HepG2 (cell line): ENCODE measurements around the gene RBMS2. TPM values are rescaled to one million over a fixed set of nuclear protein-coding genes. Genes with fewer than 3 reads are reported as not detected.

Experiments used
- ARID2 ChIP-seq: sonication (generic); formaldehyde crosslinking; IDR thresholded peaks from 2 replicates; pipeline ENCODE4 v1.8.1; 2022; ENCODE audit warnings: mild to moderate bottlenecking, missing genetic modification reagents, borderline replicate concordance
- CBX5 ChIP-seq: sonication (generic); formaldehyde crosslinking; IDR thresholded peaks from 2 replicates; pipeline ENCODE4 v1.4.0; 2020; ENCODE audit warnings: missing genetic modification reagents, borderline replicate concordance
- CCDC6 ChIP-seq: sonication (generic); formaldehyde crosslinking; IDR thresholded peaks from 2 replicates; pipeline ENCODE4 v1.8.1; 2022; ENCODE audit warnings: mild to moderate bottlenecking, missing genetic modification reagents, moderate library complexity
- ETV6 ChIP-seq: sonication (generic); formaldehyde crosslinking; conservative IDR thresholded peaks from 2 replicates; pipeline ENCODE4 v1.4.0; 2020; ENCODE audit warnings: missing genetic modification reagents
- FOXA1 ChIP-seq, 2 experiments: fragments of 450-650 bp in 1 of 2; sonication (generic) in 1 of 2; formaldehyde crosslinking in 1 of 2; IDR thresholded peaks; 2 replicates each; pipeline versions ENCODE4 v1.4.0 to v1.6.1; 2016 to 2020; ENCODE audit warnings: missing genetic modification reagents in 1 of 2
- HOXA7 ChIP-seq: sonication (generic); formaldehyde crosslinking; IDR thresholded peaks from 2 replicates; pipeline ENCODE4 v1.8.1; 2022; ENCODE audit warnings: mild to moderate bottlenecking, missing genetic modification reagents, moderate library complexity
- LCORL ChIP-seq, 2 experiments: fragments of 450-650 bp in 1 of 2; sonication (generic) in 1 of 2; formaldehyde crosslinking in 1 of 2; IDR thresholded peaks; 2 replicates each; pipeline versions ENCODE4 v1.5.0 to v1.6.1; 2017 to 2020; ENCODE audit warnings: antibody characterized with exemption in 1 of 2, missing genetic modification reagents in 1 of 2
- NFRKB ChIP-seq: fragments of 450-650 bp; IDR thresholded peaks from 2 replicates; pipeline ENCODE4 v1.6.1; 2017
- RBM39 ChIP-seq: fragments of 200-400 bp; formaldehyde crosslinking; IDR thresholded peaks from one replicate; pipeline ENCODE4 v1.6.1; 2018; ENCODE audit warnings: antibody characterized with exemption, mild to moderate bottlenecking, low read depth, low read length; ENCODE audit not compliant: poor library complexity, severe bottlenecking
- RFX5 ChIP-seq: IDR thresholded peaks from 2 replicates; pipeline ENCODE4 v1.6.1; 2011; ENCODE audit warnings: low read depth, low read length, improper control_type of control experiment
- SMARCC2 ChIP-seq: fragments of 450-650 bp; IDR thresholded peaks from 2 replicates; pipeline ENCODE4 v1.6.1; 2017; ENCODE audit warnings: antibody characterized with exemption, mild to moderate bottlenecking
- SMC3 ChIP-seq: IDR thresholded peaks from 2 replicates; pipeline ENCODE4 v1.6.1; 2011; ENCODE audit warnings: low read length, improper control_type of control experiment
- STAT6 ChIP-seq: sonication (generic); formaldehyde crosslinking; IDR thresholded peaks from 2 replicates; pipeline ENCODE4 v1.4.0; 2020; ENCODE audit warnings: missing genetic modification reagents, mild to moderate bottlenecking, borderline replicate concordance
- THAP11 ChIP-seq: IDR thresholded peaks from 2 replicates; pipeline ENCODE4 v1.6.1; 2016; ENCODE audit warnings: missing biosample characterization, missing genetic modification reagents
- TSC22D2 ChIP-seq: sonication (generic); formaldehyde crosslinking; IDR thresholded peaks from 2 replicates; pipeline ENCODE4 v1.5.1; 2020; ENCODE audit warnings: missing genetic modification reagents, mild to moderate bottlenecking, borderline replicate concordance
- U2AF1 ChIP-seq: fragments of 200-400 bp; formaldehyde crosslinking; optimal IDR thresholded peaks from 2 replicates; pipeline ENCODE3; 2017; ENCODE audit warnings: mild to moderate bottlenecking, low read depth, low read length
- U2AF2 ChIP-seq: fragments of 200-400 bp; formaldehyde crosslinking; IDR thresholded peaks from 2 replicates; pipeline ENCODE4 v1.6.1; 2017; ENCODE audit warnings: low read depth, mild to moderate bottlenecking, low read length
- ZFP41 ChIP-seq: sonication (generic); formaldehyde crosslinking; IDR thresholded peaks from 2 replicates; pipeline ENCODE4 v1.4.0; 2020; ENCODE audit warnings: mild to moderate bottlenecking, missing genetic modification reagents, borderline replicate concordance
- ZFP90 ChIP-seq: sonication (generic); formaldehyde crosslinking; IDR thresholded peaks from 2 replicates; pipeline ENCODE4 v1.8.0; 2022; ENCODE audit warnings: missing genetic modification reagents, mild to moderate bottlenecking, inconsistent platforms, borderline replicate concordance
- ZKSCAN5 ChIP-seq: sonication (generic); formaldehyde crosslinking; IDR thresholded peaks from 2 replicates; pipeline ENCODE4 v1.5.1; 2020; ENCODE audit warnings: mild to moderate bottlenecking, missing genetic modification reagents
- ZNF263 ChIP-seq: sonication (generic); formaldehyde crosslinking; IDR thresholded peaks from 2 replicates; pipeline ENCODE4 v1.4.0; 2020; ENCODE audit warnings: missing genetic modification reagents
- ZNF546 ChIP-seq: sonication (generic); formaldehyde crosslinking; conservative IDR thresholded peaks from 2 replicates; pipeline ENCODE4 v1.8.1; 2023; ENCODE audit warnings: mild to moderate bottlenecking, missing genetic modification reagents
- ZNF550 ChIP-seq: sonication (generic); formaldehyde crosslinking; IDR thresholded peaks from 2 replicates; pipeline ENCODE4 v1.4.0; 2020; ENCODE audit warnings: mild to moderate bottlenecking, missing genetic modification reagents, borderline replicate concordance
- polyA plus RNA-seq, 8 experiments: library from polyadenylated mRNA; depleted of rRNA in 3 of 8; stranded (reverse) in 7 of 8; unstranded in 1 of 8; fragments of >200 nt; fragmentation: Illumina TruSeq in 4 of 8; extraction: Trizol in 4 of 8; gene quantifications; 2 replicates each; pipeline versions ENCODE4 v1.2.1 to v1.2.3, GENCODE V29; 2011 to 2016; ENCODE audit warnings: low read depth in 4 of 8, missing spikeins in 1 of 8, mixed read lengths in 1 of 8; ENCODE audit not compliant: insufficient read depth in 1 of 8
- total RNA-seq, 5 experiments: library from RNA; depleted of rRNA; stranded (reverse); fragments of >200 nt; fragmentation: Illumina TruSeq; extraction: Trizol; gene quantifications; 2 replicates each; pipeline ENCODE4 v1.2.3, GENCODE V29; 2016; ENCODE audit warnings: low read depth in 1 of 5
- TF ChIP-seq, protein P1 (sequence below): sonication (generic); formaldehyde crosslinking; IDR thresholded peaks from 2 replicates; pipeline ENCODE4 v1.4.0; 2020; ENCODE audit warnings: mild to moderate bottlenecking, missing genetic modification reagents
- TF ChIP-seq, protein P2 (sequence below): sonication (generic); formaldehyde crosslinking; IDR thresholded peaks from 2 replicates; pipeline ENCODE4 v1.4.0; 2020; ENCODE audit warnings: low read depth, mild to moderate bottlenecking, missing genetic modification reagents

Gene RBMS2
- total and polyA plus RNA-seq, 2 of the 13 experiments (the other 11 are each of a cell fraction or from before 2014, with no cell fraction given), result 0.53 to 7.4 TPM

DNA sequence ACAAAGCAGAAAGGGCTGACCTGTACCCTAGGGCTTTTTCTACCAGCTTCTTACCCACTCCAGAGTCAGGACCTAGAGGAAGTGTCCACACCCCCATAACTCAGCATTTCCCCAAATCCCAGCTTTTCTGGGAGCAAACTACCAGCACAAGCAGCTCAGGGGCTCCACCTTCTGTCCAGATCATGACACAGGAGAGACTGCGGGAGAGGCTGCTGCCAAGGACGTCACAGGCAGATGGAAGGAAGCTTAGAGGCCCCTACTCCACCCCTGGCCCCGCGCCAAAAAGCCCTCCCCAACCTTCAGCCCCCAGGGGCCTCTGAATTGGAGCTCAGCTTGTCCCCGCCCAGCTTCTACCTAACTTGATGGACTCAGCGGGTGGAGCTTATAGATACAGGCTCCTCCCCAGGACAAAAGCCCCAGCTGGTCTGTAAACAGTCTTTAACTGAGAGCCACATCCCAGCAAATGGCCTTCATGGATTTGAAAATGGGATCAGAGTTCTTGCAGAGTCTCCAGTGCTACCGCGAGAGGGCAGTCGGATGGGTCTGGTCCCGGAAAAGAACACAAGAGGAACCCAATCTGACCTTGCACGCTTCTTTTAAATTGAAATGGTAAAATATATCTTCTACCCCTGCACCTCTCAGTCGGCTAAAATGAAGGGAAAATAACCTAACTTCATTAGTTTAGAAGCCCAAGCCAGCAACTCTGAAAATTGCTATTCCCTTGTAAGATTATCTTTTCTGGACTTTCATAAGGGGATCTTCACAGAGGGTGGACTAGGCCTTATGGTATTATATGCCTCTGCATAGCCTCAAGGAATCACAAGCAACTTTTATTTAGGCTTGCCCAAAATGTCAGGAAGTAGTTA lies 115.3 kb downstream of the RBMS2 start (continued):
- TF ChIP-seq ZFP41 (CRISPR knock-in tag) (no peak), LCORL (IDR thresholded peaks at IDR 0.05) (peak; percentile 73), LCORL (CRISPR knock-in tag; IDR thresholded peaks at IDR 0.05) (peak; percentile 55; the same call in 1 of the 2 replicates), RFX5 (no peak), U2AF2 (no peak), ZNF263 (CRISPR knock-in tag) (peak; percentile 20; the same call in 1 of the 2 replicates), HOXA7 (no peak), ETV6 (0 out of 2 replicates have a peak, but pooled peaks have one; percentile 36), TSC22D2 (CRISPR knock-in tag) (peak; percentile 60; the same call in 1 of the 2 replicates), ARID2 (CRISPR knock-in tag) (no peak), ZFP90 (CRISPR knock-in tag) (peak; percentile 61; the same call in 1 of the 2 replicates), THAP11 (CRISPR knock-in tag) (peak; percentile 83), SMARCC2 (no peak), ZKSCAN5 (no peak), ZNF546 (no peak), FOXA1 (IDR thresholded peaks at IDR 0.05) (no peak), FOXA1 (CRISPR knock-in tag; IDR thresholded peaks at IDR 0.05) (peak; percentile 81), U2AF1 (peak; percentile 77), SMC3 (peak; percentile 54), NFRKB (no peak), ZNF550 (CRISPR knock-in tag) (no peak), CCDC6 (CRISPR knock-in tag) (peak; percentile 24; the same call in 1 of the 2 replicates), STAT6 (CRISPR knock-in tag) (peak; percentile 57; the same call in 1 of the 2 replicates), CBX5 (CRISPR knock-in tag) (no peak), RBM39 (no peak)
- TF ChIP-seq, protein P1, sequence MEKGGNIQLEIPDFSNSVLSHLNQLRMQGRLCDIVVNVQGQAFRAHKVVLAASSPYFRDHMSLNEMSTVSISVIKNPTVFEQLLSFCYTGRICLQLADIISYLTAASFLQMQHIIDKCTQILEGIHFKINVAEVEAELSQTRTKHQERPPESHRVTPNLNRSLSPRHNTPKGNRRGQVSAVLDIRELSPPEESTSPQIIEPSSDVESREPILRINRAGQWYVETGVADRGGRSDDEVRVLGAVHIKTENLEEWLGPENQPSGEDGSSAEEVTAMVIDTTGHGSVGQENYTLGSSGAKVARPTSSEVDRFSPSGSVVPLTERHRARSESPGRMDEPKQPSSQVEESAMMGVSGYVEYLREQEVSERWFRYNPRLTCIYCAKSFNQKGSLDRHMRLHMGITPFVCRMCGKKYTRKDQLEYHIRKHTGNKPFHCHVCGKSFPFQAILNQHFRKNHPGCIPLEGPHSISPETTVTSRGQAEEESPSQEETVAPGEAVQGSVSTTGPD (CRISPR knock-in tag), result no peak
- TF ChIP-seq, protein P2, sequence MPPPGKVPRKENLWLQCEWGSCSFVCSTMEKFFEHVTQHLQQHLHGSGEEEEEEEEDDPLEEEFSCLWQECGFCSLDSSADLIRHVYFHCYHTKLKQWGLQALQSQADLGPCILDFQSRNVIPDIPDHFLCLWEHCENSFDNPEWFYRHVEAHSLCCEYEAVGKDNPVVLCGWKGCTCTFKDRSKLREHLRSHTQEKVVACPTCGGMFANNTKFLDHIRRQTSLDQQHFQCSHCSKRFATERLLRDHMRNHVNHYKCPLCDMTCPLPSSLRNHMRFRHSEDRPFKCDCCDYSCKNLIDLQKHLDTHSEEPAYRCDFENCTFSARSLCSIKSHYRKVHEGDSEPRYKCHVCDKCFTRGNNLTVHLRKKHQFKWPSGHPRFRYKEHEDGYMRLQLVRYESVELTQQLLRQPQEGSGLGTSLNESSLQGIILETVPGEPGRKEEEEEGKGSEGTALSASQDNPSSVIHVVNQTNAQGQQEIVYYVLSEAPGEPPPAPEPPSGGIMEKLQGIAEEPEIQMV (CRISPR knock-in tag), result no peak
